Measurements from ENCODE around the gene GGT1.
"Not testable (repeated sequence)": the region's sequence is repeated elsewhere in the genome, so short reads cannot be mapped to it uniquely, and the experiment has no call there.

GGT1 gene

DNA sequence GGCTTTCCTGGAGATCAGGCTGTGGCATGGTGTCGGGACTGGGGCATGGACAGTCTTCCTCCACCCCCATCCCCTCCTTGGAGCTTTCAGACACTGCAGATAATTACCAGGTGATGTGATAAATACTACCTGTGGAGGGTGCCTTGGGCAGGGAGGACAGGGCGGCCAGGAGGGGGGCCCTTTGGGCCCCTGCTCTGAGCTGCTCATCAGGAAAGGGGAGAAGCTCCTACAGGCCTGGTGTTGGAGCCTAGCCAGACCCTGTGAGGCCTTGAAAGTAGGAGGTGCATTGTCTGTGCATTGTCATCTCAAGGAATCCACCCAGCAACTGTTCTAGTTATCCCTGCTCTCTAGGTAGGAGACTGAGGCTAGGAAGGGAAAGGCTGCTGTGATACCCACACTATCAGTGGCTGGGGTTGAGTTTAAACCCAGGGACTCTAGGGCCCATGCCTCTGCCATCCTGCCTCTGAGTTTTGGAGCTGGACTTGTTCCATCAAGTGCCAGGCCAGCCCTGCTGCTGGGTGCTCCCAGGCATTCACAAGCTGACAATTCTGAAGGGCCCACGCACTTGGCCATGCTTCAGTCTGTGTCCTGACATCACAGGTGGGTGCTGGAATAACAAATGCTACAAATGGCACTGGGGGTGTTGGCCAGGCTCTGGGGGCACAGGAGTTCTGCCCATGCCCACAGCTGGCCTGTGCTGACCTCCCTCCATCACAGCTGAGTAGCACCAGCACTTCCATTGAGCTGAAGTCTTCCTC is 2.9 kb upstream of the GGT1 start:
- DNase-seq (ENCODE audit: low read depth in 3 of 3) = not testable (repeated sequence)

- no peak for DNase-seq (ENCODE audit: low read depth in 3 of 3)
Measured at GRCh38 chr22:24601217-24602104, 1.5 kb upstream of the GGT1 start.

GRCh38 chr22:24602105-24602749 is 766 bp upstream of the GGT1 start:
- not testable (repeated sequence) for DNase-seq (ENCODE audit: low read depth in 3 of 3)

- not testable (repeated sequence) for DNase-seq (ENCODE audit: low read depth in 3 of 3)
Measured at GRCh38 chr22:24603770-24604629, 1.0 kb downstream of the GGT1 start.

DNA sequence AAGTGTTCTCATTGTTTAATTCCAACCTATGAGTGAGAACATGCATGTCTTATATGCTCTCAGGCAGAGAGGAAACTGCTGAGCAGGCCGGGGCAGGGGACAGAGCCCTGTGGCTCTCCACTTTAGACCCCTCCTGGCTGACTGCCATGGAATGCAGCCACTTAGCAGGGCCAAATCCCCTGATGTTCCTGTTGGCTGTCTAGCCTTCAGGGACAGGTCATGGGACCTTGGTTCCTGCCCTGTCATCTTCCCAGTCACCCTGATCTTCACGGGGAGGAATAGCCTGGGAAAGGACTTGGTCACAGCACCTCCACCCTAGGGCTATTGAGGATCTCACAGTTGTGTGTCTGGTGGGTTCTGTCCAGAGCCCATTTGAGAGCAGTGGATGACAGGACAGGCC is 3.3 kb downstream of the GGT1 start:
- DNase-seq (ENCODE audit: low read depth in 3 of 3) = not testable (repeated sequence)

DNA sequence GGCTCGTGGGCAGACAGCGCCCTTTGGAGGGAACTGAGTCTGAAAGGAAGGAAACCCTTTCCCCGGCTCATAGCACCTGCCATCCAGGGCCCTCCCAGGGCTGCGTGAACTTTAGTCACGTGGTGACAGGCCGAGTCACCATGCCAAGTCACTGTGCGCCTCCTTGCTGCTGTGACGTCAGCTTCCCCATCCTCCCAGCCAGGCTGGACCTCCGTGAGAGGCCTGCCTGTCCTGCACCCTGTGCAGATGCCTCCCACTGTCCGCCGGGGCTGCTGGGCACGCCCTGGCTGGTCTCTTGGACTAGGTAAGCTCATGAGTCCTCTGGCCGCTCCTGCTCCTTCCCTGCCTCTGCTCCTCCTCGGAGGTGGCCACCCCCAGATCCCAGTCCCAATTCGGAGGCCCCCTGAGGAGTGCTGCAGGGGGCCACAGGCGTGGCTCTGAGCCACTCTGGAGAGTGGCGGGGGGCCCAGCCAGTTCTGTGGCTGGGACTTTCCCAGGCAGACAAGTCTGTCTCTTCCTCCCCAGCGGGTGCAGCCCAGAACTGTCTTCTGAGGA is 4.5 kb downstream of the GGT1 start:
- peak; percentile 26 to 51 (median 34) for DNase-seq (ENCODE audit: low read depth in 3 of 3)

DNA sequence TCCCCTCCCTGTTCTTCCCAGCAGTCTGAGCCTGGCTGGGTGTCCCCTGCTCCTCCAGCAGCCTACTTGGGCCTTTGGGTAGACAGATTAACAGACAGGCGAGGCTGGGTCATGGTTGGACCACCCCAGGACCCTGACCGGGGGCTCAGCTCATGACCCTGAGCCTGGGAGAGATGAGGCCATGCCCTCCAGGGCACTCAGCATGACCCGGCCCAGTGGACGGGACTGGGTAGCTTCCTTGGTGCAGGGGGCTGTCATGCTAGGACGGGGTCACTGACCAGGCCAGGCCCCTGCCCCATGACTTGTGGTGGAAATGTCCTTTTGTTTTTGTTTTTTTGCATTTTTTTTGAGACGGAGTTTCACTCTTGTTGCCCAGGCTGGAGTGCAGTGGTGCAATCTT is 5.3 kb downstream of the GGT1 start:
- not testable (repeated sequence) for DNase-seq (ENCODE audit: low read depth in 3 of 3)

GRCh38 chr22:24609888-24610287 is 6.9 kb downstream of the GGT1 start:
- not testable (repeated sequence) for DNase-seq (ENCODE audit: low read depth in 3 of 3)

GRCh38 chr22:24614794-24615193 is 11.8 kb downstream of the GGT1 start:
- not testable (repeated sequence) for DNase-seq (ENCODE audit: low read depth in 3 of 3)

- DNase-seq (ENCODE audit: low read depth in 3 of 3) = not testable (repeated sequence)
Measured at GRCh38 chr22:24621244-24621643, 18.3 kb downstream of the GGT1 start.

- DNase-seq (ENCODE audit: low read depth in 3 of 3) = not testable (repeated sequence)
Measured at GRCh38 chr22:24622596-24622995, 19.6 kb downstream of the GGT1 start.

GRCh38 chr22:24627911-24628310 is 24.9 kb downstream of the GGT1 start:
- not testable (repeated sequence) for DNase-seq (ENCODE audit: low read depth in 3 of 3)

GRCh38 chr22:24629069-24629468 is 26.1 kb downstream of the GGT1 start:
- DNase-seq (ENCODE audit: low read depth in 3 of 3) = not testable (repeated sequence)

- DNase-seq (ENCODE audit: low read depth in 3 of 3) = not testable (repeated sequence)
Measured at GRCh38 chr22:24630812-24631427, 27.9 kb downstream of the GGT1 start.

DNA sequence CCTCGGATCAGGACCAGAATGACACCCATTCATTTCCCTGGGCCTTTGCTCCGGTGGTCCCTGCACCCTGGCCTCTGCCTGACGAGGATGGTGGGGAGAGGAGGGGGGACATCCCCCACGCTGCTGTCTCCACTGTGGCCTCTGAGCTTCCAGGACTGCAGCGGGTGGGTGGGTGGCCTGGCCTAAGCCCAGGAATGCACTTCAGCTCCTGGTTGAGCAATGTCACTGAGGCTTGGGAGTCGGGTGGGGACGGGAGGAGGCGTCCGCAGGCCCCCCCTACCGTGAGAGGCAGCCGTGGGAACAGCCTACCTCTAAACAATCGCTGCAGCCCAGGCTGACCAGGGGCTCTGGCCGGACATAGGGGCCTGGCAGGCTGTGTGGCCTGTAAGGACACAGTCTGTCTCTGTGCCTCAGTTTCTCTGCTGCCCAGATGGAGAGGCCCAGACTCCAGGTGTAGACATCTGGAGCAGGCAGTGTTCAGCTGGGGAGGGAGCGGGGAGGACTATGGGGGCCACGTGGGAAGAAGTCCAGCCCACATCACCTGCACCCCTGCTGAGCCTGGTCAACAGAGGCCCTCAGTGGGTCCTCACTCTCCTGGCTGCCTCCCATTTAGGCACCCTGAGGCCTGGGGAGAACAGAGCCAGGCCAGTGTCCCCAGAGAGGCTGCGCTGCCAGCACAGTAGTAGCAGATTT is 28.6 kb downstream of the GGT1 start:
- DNase-seq (ENCODE audit: low read depth in 3 of 3) = not testable (repeated sequence)

- not testable (repeated sequence) for DNase-seq (ENCODE audit: low read depth in 3 of 3)
Measured at GRCh38 chr22:24632642-24633041, 29.6 kb downstream of the GGT1 start.

GRCh38 chr22:24633231-24634023 is 30.4 kb downstream of the GGT1 start:
- not testable (repeated sequence) for DNase-seq (ENCODE audit: low read depth in 3 of 3)

DNA sequence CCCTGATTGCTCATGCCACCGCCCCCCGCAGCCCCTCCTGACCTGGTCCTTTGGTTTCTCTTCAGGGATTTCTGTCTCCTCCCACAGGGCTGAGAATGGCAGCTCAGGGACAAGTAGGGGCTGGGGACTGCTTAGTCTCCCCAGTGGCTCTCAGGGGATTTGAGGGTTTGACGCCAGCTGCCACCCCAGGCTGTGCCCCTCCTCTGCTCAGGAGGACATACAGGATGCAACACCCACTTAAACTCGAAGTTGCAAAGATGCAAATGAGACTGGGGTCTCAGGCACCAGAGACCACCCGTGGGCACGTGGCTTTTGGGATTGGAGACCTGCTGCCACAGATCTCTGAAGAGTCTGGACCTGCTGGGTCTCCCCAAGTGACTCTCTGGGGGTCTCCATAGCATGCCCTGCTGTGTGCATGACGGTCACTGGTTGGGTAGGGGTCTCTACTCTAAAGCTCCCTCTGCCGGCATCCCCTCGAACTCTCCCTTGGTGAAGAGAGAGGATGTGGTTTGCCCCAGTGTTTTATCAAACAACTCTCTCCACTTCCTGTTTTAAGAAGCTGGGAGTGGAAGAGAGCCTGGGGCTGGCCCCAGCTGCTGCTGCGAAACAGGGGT is 31.9 kb downstream of the GGT1 start:
- peak in 1 of 3 experiments; percentile 3 for DNase-seq (ENCODE audit: low read depth in 3 of 3)
